Testis (tissue), 2 donors: ENCODE data around the gene EPHA6.

Source experiments
- CTCF ChIP-seq, 3 experiments: fragments of 450-650 bp in 2 of 3; fragments of 200-600 bp in 1 of 3; sonication (generic) in 1 of 3; IDR thresholded peaks; one replicate each; pipeline ENCODE4 v1.5.1; 2016 to 2019; ENCODE audit warnings: antibody characterized with exemption in 3 of 3, mild to moderate bottlenecking in 2 of 3, moderate library complexity in 1 of 3
- POLR2A ChIP-seq: fragments of 450-650 bp; IDR thresholded peaks from one replicate; pipeline ENCODE4 v1.6.1; 2017; ENCODE audit warnings: antibody characterized with exemption, mild to moderate bottlenecking, moderate library complexity

- TF ChIP-seq CTCF (IDR thresholded peaks at IDR 0.05): no peak
- TF ChIP-seq POLR2A: no peak
Observed at GRCh38 chr3:97235611-97236315, 421.4 kb downstream of the EPHA6 start.
